ENCODE data around the gene TNRC6A. TPM values are rescaled to one million over a fixed set of nuclear protein-coding genes. Genes with fewer than 3 reads are reported as not detected.

The TNRC6A gene
- total and polyA plus RNA-seq, 4 donors = 10.3 to 93.0 (median 29.8) TPM

- H3K9me3 ChIP-seq (ENCODE audit: control insufficient read depth in 4 of 4, insufficient read depth in 3 of 4, low read length in 3 of 4) = peaks cover 0 to 3% (median 0%) of the 10 kb centered on the region in 4 donors
- no peak for DNase-seq
- no peak overlapping the region for H3K9ac ChIP-seq (ENCODE audit: insufficient read depth in 1 of 2, low read length in 2 of 2)
- no peak for ATAC-seq (ENCODE audit: insufficient read depth, low FRiP score)
- no peak overlapping the region for H3K27ac ChIP-seq (ENCODE audit: low read depth in 1 of 2, low read length in 1 of 2)
- no peaks in the 10 kb centered on the region for H3K4me1 ChIP-seq (ENCODE audit: control insufficient read depth in 5 of 5, insufficient read depth in 5 of 5, low read length in 5 of 5)
- no peak overlapping the region for H3K4me3 ChIP-seq
- H3K36me3 ChIP-seq (ENCODE audit: control insufficient read depth in 4 of 4, insufficient read depth in 4 of 4, low read length in 4 of 4) = no peaks in the 10 kb centered on the region
- WGBS, 2 donors = 71 to 74% methylated on average over 8 of the region's 8 CpGs
- TF ChIP-seq CTCF (IDR thresholded peaks at IDR 0.05; ENCODE audit: control extremely low read depth, extremely low read depth) = no peak
- H3K27me3 ChIP-seq (ENCODE audit: control insufficient read depth in 3 of 3, insufficient read depth in 3 of 3, low read length in 2 of 3) = no peaks in the 10 kb centered on the region
Measured at GRCh38 chr16:24846548-24847357, 117.3 kb downstream of the TNRC6A start.

GRCh38 chr16:24847358-24847664 lies 117.9 kb downstream of the TNRC6A start:
- WGBS, 2 donors = 88 to 90% methylated on average over 3 of the region's 3 CpGs
- Histone ChIP-seq H3K9ac (ENCODE audit: insufficient read depth in 1 of 2, low read length in 2 of 2) (no peak overlapping the region), H3K4me1 (ENCODE audit: control insufficient read depth in 5 of 5, insufficient read depth in 5 of 5, low read length in 5 of 5) (no peaks in the 10 kb centered on the region), H3K9me3 (ENCODE audit: control insufficient read depth in 4 of 4, insufficient read depth in 3 of 4, low read length in 3 of 4) (peaks cover 0 to 3% (median 0%) of the 10 kb centered on the region in 4 donors), H3K4me3 (no peak overlapping the region), H3K27me3 (ENCODE audit: control insufficient read depth in 3 of 3, insufficient read depth in 3 of 3, low read length in 2 of 3) (no peaks in the 10 kb centered on the region), H3K27ac (ENCODE audit: low read depth in 1 of 2, low read length in 1 of 2) (no peak overlapping the region), H3K36me3 (ENCODE audit: control insufficient read depth in 4 of 4, insufficient read depth in 4 of 4, low read length in 4 of 4) (no peaks in the 10 kb centered on the region)
- ATAC-seq (ENCODE audit: insufficient read depth, low FRiP score) (no peak), DNase-seq (no peak)
- no peak for TF ChIP-seq CTCF (IDR thresholded peaks at IDR 0.05; ENCODE audit: control extremely low read depth, extremely low read depth)

- no peak for TF ChIP-seq CTCF (IDR thresholded peaks at IDR 0.05; ENCODE audit: control extremely low read depth, extremely low read depth)
- ATAC-seq (ENCODE audit: insufficient read depth, low FRiP score) (no peak), DNase-seq (no peak)
- H3K36me3 ChIP-seq (ENCODE audit: control insufficient read depth in 4 of 4, insufficient read depth in 4 of 4, low read length in 4 of 4) = no peaks in the 10 kb centered on the region
- no peak overlapping the region for H3K27ac ChIP-seq (ENCODE audit: low read depth in 1 of 2, low read length in 1 of 2)
- H3K9me3 ChIP-seq (ENCODE audit: control insufficient read depth in 4 of 4, insufficient read depth in 3 of 4, low read length in 3 of 4) = peaks cover 0 to 6% (median 0%) of the 10 kb centered on the region in 4 donors
- H3K4me3 ChIP-seq = no peak overlapping the region
- no peaks in the 10 kb centered on the region for H3K4me1 ChIP-seq (ENCODE audit: control insufficient read depth in 5 of 5, insufficient read depth in 5 of 5, low read length in 5 of 5)
- peaks cover 0 to 4% (median 0%) of the 10 kb centered on the region in 3 donors for H3K27me3 ChIP-seq (ENCODE audit: control insufficient read depth in 3 of 3, insufficient read depth in 3 of 3, low read length in 2 of 3)
- 83 to 91% methylated on average over 5 of the region's 5 CpGs for WGBS, 2 donors
- H3K9ac ChIP-seq (ENCODE audit: insufficient read depth in 1 of 2, low read length in 2 of 2) = no peak overlapping the region
Measured at GRCh38 chr16:24848065-24848464, 118.6 kb downstream of the TNRC6A start.

Measured in lung (tissue), 12 donors.